Lower leg skin (tissue), 3 donors: ENCODE measurements around the gene RGS9BP.

Source experiments
- CTCF ChIP-seq, 3 donors: fragments of 450-650 bp; IDR thresholded peaks; one replicate each; pipeline ENCODE4 v1.5.1; 2016; ENCODE audit warnings: antibody characterized with exemption in 3 of 3, mild to moderate bottlenecking in 3 of 3, moderate library complexity in 2 of 3
- POLR2A ChIP-seq, 2 donors: fragments of 450-650 bp; IDR thresholded peaks; one replicate each; pipeline ENCODE4 v1.6.1; 2016 to 2017; ENCODE audit warnings: antibody characterized with exemption in 2 of 2, mild to moderate bottlenecking in 1 of 2, moderate library complexity in 1 of 2

GRCh38 chr19:32711747-32712146, 36.1 kb downstream of the RGS9BP start:
- TF ChIP-seq POLR2A (IDR thresholded peaks at IDR 0.05) (no peak), CTCF (IDR thresholded peaks at IDR 0.05) (no peak)
